Stimulated activated naive CD8-positive, alpha-beta T cell treated with anti-CD3 and anti-CD28 coated beads, Interleukin-15, Interleukin-2, amounts not matched to agents 100 U/mL and 50 U/mL, for 24 hours (primary cell): Measurements from ENCODE around the gene MAP3K14.

Experiments
- ATAC-seq: fragments of 150-1000 bp; cut with Tn5 transposase; one replicate; pipeline ENCODE4 v1.10.0; 2021
- DNase-seq: peaks from one replicate; pipeline ENCODE4 v3.0.0; 2021

Gene MAP3K14

DNA sequence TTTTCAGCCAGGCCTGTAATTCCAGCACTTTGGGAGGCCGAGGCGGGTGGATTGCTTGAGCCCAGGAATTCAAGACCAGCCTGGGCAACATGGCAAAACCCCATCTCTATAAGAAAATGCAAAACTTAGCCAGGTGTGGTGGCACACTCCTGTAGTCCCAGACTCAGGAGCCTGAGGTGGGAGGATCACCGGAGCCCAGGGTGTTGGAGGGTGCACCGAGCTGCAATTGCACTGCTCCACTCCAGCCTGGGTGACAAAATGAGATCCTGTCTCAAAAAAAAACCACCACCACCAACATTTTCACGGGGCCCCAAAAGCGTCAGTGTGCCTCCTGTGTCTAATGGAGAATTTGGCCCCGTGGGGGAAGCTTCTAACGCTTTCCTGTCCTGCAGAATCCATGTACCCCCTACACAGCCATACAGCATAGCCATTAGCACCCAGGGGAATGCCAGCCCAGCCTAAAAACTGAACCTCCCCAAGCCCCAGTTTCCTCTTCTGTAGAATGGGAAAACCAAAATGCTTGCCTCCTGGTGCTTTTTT lies 22.2 kb upstream of the MAP3K14 start:
- no peak for DNase-seq

DNA sequence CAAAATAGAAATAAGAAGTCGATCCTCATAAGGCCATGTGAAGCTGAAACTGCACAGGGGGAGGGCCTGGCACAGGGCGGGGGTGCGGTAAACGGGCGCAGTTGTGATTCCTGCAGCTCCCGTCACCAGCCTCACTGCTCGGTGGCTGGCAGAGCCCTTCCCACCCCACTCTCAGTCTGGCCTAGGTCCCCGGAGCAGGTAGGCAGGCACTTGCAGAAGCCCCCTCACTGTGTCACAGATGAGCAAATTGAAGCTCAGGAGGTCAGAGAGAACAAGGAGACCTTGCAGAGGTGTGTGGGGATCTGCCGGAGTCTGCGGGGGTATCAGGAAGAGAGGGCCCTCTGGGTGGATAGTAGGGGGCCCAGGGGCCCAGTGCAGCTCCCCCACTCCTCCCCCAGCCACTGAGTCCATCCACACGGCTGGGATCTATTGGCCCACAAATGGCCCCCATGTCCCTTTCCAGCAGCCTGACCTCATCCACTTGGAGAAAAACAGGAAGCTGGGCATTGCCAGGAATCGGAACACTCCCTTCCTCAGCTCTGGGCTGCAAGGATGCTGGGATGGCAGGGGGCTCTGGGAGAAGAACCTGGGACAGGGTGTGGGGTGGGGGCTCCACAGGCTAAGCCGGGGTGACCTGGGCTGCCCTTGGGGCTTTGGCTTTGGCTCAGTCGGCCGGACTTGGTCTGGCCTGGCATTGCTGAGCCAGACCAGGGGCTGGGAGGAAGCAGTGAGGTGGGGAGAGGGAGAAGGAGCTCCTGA lies 21.4 kb upstream of the MAP3K14 start:
- no peak for DNase-seq
- no peak for ATAC-seq

More for the DNA sequence above, 22.2 kb upstream of the MAP3K14 start:
- no peak for ATAC-seq

DNA sequence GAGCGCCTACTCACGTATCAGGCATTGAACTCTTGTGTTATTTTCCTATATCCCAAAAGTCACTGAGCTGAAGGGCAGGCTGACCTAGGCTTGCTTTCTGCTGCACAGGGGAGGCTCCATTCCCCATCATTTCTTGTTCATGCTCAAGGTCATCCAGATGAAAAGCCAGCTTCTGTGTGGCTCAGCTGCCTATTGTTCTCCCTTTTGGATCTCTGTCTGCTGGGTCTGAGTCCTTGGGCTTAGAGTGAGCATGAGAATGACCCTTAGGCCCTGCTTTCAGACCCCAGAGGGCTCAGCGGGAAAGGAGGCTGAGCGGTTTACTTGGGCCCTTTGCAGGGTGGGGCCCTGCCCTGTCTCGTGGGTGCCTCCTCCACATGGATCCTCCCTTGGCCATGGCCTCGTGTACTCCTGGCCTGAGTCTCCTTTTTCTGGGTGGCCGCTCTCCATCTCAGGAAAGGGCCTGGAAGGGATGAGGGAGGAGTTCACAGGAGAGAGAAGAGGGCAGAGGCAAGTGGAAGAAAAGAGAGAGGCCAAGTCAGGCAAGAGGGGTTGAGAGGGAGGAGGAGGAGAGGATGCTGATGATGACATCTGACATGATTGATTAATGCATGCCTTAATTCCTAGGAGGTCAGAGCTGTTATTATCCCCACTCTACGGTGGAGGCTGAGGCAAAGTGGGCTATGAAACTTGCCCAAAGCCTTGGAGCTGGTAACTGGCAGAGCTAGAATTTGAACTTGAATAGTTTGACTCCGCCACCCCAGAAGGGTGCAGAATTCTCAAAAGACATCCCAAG lies 19.8 kb upstream of the MAP3K14 start:
- DNase-seq (no peak), ATAC-seq (no peak)

DNA sequence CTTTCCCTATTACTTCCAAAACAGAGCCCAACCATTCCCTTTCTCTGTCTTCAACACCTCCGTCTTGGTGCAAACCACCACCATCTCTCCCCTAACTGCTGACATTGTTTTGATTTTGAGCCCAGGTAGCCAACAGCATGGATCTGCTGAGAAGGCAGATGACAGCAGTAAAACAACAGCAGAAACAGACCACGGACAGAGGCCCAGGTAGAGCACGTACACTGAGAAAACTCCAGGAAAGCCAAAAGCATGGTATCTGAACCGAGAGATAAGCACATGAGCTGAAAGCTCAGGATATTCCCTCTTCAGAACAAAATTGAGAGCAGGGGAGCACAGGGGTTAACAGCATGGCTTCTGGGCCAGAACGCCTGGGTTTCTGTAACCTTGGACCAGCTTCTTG lies 18.9 kb upstream of the MAP3K14 start:
- DNase-seq (peak; percentile 0), ATAC-seq (no peak)

DNA sequence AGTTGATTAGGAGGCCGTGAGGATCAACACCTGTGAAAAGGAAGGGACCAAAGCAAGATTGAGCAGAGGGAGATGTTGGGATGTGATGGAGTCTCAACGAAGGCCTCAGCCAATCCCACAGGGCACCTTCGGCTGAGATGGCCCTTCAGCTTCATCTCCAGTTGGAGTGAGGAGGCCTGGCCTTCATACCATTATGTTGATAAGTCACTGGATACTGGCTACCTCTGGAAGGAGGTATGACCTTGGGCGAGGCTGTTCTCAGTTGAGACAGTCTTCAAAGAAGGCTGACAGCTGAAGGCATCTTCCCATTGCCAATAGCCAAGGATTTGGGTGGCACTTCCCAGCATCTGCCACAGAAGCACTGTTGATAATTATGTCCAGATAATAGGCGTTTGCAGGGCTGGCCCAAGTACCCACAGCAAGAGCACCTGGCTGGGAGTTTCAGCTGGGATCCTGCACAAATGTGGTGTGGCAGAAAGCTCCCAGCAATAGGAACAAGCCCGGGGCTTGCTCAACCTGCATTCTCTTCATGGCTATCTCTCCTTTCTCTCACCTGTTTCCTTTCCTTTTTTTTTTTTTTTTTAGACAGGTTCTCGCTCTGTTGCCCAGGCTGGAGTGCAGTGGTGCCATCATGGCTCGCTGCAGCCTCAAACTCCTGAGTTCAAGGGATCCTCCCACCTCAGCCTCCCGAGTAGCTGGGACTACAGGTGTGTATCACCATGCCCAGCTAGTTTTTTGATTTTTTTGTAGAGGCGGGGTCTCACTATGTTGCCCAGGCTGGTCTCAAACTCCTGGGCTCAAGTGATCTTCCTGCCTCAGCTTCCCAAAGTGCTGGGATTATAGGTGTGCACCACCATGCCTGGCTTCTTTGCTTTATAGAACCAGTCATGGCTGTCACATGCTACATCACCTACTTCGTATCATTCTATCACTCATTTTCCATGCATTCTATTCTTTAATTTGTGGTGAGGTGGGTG lies 18.2 kb upstream of the MAP3K14 start:
- peak; percentile 2 for DNase-seq
- ATAC-seq = no peak

DNA sequence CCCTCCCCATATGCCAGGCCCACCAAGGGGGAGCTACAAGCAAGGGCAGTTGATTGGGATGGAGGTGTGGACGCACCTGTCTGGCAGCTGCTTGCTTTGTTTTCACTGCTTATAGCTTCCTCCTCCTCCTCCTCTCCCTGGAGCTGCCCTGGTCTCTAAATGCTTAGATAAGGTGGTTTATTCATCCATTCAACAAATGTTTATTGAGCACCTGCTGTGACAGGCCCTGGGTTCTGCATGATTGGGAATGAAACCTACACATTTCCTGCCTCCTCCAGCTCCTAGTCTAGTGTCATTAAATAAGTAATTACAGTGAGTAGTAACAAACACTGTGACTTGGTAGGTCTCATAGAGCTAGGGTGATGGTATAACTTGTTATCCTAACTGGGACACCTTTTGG lies 17.4 kb upstream of the MAP3K14 start:
- DNase-seq (no peak), ATAC-seq (no peak)

DNA sequence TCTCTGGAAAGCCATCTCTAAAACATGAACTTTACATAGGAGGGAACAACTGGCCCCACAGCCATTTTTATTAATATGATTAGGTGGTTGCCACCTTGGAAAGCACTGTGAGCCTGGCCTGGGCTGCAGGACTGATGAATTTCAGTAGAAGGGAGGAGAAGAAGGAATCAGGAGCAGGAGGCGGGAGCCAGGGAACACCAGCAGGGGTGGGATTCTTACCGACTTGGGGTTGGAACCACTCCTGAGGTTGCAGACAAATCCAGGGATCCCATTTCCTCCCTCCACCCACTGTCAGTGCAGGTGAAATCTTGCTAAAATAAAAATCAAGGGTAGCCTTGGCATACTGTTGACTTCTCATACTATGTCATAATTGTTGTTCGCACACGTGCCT lies 16.9 kb upstream of the MAP3K14 start:
- ATAC-seq (no peak), DNase-seq (no peak)

DNA sequence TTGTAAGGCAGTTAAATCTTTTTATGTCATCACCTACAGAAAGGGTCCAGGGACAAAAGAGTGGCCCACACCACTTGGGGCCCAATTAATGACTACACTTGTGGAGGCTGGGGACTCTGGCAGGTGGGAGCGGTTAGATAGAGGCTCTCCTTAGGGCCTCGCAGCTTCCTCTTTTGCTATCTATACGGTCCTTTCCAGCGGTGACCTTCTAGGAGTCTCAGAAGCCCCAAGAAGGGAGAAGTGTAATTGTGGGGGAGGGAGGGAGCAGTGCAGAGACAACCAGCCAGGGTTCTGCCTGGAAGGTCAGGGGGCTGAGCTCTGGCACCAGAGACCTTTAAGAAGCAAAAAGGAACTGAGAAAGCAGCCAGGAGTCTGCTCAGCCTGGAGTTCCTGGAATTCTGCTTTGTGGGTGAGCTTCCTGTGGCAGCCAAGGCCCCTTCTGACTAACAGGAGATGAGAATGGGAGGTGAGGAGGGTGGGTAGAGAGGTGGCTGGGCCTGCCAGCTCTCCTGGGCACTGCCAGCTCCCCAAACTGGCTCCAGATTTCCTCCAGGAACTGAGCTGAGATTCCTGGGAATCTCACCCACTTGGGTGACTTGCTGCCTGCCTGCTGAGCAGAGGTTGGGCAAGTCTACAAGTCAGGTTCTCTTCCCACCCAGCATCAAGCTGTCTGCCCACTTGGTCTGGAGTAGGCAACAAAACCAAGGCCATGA lies 16.3 kb upstream of the MAP3K14 start:
- DNase-seq (no peak), ATAC-seq (peak; percentile 75)

DNA sequence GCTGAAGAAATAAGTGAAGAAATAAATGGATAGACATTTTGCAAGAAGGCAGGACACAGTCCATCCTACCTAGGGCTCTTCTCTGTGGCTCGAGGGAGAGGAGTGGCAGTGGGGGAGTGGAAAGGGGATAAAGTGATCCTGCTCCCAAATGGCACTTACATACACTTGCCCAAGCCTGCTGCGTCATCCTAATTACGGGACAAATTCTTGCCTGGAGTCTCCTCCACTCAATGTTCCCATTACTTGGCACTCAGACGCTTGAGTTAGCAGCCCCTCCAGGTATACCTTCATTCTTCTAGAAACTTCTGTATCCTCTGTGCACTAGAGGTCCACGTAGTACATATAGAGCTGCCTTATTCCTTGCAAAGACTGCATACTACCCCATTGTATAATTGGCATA lies 15.7 kb upstream of the MAP3K14 start:
- ATAC-seq (no peak), DNase-seq (no peak)

DNA sequence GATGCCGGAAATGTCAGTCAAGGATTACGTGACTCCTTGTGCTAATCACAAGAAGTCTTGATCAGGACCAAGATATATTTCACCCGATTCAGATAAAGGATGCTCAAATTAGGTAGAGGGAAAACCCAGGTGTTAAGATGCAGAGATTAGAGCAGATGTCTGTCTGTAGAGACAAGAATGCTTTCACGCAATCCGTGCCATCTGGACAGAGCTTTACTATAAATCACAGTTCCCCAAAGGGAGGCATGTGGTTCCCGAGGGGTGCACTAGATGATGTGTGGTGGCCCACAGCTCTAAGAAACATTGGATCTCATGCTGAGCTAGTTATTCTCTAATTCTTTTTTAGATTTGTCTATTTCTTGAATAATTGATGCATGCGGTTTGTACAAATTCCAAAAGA lies 9.8 kb upstream of the MAP3K14 start:
- no peak for ATAC-seq
- DNase-seq = no peak

DNA sequence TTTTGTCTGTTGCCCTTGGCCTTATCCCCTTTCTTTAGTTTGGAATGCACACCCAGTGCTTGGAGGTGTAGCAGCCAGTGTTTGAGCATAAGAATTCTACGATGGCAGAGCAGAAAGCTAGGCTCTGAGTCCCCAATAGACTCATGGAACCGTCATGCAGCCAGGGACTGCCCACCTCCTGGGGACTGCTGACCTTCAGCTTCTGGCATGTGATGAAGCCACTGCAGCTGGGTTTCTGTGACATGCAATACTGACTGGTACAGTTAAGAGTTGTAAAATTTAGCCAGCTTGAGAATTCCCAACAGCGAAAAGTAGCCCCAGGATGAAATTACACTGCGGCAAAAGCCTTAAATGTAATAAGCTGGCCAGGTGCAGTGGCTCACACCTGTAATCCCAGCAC lies 9.0 kb upstream of the MAP3K14 start:
- no peak for DNase-seq
- no peak for ATAC-seq

DNA sequence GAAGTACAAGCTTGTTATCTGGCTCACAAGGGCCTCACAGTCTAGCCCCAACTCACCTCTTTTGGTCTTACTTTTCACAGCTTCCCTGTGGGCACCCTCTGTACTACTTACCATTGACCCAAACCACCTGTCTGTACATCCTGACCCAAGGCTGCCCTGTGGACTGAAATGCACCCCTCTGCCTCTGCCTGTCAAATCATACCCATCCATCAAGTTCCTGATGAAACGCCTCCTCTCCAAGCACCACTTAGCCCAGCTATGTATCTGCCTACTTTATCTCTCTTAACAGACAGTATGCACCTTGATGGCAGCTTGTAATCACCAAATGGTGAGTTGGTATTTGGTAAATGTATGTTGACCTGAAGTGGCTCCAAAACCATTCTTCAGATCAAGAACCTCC lies 7.5 kb upstream of the MAP3K14 start:
- ATAC-seq (no peak), DNase-seq (no peak)

DNA sequence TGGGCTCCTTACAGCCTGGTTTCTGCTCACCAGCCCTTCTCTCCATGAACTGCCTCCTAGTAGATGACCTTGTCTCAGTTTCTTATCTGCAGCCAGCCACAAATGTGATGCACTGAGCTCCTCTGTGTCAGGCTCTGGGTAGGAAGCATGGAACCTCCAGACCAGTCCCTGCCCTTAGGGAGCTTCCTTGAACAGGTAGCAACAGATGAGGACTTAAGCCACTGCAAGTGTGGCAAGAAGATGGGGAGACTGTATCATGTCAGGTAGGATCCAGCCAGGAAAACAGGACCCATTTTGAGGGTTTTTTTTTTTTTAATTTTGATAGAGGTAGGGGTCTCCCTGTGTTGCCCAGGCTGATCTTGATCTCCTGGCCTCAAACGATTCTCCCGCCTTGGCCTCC lies 5.3 kb upstream of the MAP3K14 start:
- ATAC-seq = no peak
- DNase-seq = no peak

DNA sequence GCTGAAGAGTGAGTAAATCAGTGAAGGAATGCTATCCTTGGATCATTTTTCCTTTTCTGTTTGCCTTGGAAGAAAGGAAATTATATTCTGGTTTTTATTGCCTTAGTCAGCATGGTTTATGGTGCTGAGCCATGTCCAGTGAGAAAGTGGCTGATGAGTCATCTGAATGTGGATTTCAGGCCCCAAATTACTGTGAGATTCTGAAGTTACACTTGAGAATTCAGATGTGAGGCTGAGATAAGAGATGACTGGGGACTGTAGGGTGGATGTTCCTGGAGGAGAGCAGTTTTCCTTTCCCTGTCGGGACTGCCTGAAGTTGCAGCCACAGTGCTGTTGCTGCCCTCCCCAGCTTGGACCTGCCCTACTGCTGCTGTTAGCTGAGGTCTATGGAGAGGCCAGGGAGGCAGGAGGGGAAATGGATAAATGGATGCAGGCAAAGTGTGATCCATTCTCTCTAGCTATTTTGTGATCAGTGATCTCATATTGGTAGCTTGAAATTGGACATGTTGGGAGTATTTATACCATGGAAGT lies 4.2 kb upstream of the MAP3K14 start:
- no peak for ATAC-seq
- no peak for DNase-seq

DNA sequence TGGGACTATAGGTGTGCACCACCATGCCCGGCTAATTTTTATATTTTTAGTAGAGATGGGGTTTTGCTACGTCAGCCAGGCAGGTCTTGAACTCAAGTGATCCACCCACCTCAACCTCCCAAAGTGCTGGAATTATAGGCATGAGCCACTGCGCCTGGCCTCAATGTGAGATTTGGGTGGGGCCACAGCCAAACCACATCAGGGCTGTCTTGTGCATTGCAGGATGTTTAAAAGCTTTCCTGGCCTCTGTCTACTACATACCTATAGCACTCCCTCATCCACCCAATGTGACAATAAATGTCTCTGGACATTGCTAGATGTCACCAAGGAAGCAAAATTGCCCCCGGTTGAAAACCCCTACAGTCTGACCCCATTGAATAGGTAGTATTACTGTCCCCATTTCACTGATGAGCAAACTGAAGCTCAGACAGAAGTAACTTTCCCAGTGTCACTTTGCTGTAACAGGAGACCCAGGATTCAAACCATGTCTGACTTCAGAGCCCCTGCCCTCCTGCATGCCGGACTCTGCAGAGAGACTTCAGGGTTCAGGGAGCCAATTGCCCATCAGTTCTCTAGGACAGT lies 3.6 kb upstream of the MAP3K14 start:
- DNase-seq (no peak), ATAC-seq (no peak)

DNA sequence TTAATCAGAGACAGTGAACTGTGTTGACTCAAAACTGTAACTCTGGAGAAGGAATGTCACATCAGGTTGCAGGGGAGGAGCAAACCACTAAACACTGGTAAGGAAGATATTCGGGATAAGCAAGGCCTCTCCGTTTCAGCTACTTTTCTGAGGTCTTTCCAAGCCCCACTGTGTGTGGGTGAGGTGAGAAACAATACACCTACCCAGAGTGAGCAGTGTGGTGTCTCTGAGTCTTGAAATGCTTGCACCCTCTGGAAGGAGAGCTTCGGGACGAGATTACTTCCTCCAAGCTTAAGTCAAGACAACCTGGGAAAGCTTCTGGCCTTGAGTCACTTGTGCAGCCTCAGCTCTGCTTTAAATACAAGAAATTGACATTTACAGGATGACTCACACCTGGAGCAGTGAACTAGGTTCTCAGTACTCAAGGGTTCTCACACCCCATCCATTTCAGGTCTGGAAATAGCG lies 2.5 kb upstream of the MAP3K14 start:
- no peak for DNase-seq
- no peak for ATAC-seq

DNA sequence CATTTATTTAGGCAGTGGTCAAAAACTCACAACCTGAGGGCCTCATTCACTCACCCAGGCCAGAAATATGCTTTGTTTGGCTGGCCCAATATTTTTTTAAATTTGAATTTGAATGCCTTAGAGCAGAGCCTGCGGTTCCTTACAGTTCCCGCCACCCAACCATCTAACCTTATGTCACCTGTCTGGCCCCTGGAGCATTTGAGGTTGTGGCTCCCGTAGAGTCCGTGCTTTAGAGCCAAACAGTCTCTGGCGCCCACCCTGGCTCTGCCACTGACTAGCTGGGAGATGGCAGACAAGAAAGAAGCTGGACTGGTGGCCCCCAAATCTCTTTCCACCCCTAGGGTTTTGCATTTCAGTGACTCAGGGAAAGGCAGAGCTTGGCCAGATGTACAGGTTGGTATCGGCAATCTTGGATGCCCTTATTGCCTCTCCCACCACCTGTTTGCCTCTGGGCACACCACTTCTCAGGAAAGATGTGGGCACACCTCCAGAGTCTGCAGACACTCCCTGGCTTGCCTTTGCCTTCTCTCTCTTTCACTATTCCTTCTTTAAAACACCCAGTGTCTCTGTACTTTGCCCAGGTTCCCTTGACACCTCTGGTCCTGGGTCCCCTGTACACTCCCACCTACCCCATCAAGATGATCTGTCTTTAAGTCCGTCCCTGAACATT lies 1.9 kb upstream of the MAP3K14 start:
- ATAC-seq (no peak), DNase-seq (no peak)

DNA sequence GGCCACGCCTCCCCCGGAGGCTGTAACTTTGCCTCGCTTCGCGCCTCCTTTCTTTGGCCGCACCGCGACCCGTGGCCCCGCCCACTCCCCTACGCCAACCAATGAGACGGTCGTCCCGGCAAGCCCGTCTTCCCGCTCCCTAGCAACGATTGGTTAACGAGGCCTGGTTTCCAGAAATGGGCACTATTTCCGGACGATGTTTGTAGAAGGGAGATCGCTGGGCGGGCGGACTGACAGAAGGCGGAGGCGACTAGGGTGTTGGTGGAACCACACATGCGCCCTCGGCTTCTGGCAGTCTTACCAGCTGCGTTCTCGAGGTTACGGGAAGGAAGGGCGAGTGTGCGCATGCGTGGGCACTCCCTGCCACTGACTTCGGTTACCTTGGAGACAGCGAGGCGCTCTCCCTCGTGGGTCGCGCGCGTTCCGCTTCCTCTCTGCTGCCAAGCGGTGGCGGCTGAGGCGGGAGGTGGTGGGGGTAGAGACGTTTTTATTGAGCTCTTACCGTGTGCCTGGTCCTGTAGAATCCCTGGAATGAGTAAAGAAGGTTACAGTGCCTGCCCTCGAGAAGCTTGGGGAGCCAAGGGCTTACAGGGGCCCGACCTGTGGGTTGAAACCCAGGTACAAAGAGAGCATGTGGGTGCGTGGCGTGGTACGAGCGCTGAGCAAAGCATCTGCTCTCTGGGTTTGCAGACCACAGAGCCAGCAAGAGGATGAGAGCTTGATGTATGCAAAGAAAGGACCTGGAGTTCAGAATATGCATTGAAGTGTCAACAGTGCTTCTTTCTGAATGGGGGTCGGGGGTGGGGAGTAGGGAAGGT lies 500 bp upstream of the MAP3K14 start:
- ATAC-seq (peak; percentile 84), DNase-seq (peak; percentile 100)

DNA sequence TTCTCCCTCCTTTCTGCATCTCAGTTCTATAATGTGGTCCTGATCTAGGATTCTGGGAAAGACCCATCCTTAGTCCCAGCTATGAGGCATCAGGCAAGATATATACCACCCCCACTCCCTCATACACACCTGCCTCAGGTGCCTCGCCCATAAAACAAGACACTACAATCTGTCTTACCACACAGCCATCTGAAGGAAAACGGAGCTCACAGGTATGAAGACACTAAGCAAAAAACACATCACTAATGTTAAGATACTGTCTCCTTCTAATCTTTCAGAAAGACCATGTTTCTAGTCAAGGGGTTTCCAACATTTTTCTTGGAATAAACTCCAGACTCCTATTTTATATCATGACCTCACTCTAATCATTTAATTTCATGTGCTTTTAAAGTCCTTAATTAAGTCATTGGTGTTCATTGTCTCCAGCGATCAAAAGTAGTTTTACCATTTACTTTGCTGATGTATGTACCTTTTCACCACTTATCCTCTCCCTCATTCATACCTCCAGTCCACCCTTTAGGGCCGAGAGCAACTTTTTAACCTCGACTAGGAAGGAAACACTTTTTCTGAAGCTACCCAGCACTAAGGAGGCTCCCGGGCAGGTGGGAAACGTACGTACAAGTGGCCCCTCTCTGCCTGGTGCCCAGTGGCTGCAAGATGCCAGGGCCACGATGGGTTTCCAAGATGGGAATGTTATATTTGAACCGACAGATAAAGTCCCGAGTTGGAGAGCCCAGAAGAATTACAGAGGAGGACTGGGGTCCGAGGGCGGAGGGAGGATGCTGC lies 979 bp downstream of the MAP3K14 start:
- ATAC-seq (no peak), DNase-seq (no peak)
